HepG2 (cell line): ENCODE measurements around the gene DNMT3A. TPM values are rescaled to one million over a fixed set of nuclear protein-coding genes. Genes with fewer than 3 reads are reported as not detected.

ENCODE experiments used
- BHLHE40 ChIP-seq: IDR thresholded peaks from 2 replicates; pipeline ENCODE4 v1.6.1; 2011; ENCODE audit warnings: low read length, improper control_type of control experiment
- FOXJ3 ChIP-seq: sonication (generic); formaldehyde crosslinking; IDR thresholded peaks from 2 replicates; pipeline ENCODE4 v1.4.0; 2020; ENCODE audit warnings: missing genetic modification reagents, mild to moderate bottlenecking, borderline replicate concordance
- HNRNPK ChIP-seq: fragments of 200-400 bp; formaldehyde crosslinking; IDR thresholded peaks from 2 replicates; pipeline ENCODE4 v1.6.1; 2018; ENCODE audit warnings: low read length, low read depth, moderate library complexity, mild to moderate bottlenecking; ENCODE audit not compliant: poor library complexity, severe bottlenecking
- IRF2 ChIP-seq: IDR thresholded peaks from 2 replicates; pipeline ENCODE4 v1.6.1; 2018; ENCODE audit warnings: missing genetic modification reagents, missing compliant biosample characterization
- JUN ChIP-seq: sonication (generic); formaldehyde crosslinking; IDR thresholded peaks from 2 replicates; pipeline ENCODE4 v1.4.0; 2020; ENCODE audit warnings: mild to moderate bottlenecking, missing genetic modification reagents
- KLF9 ChIP-seq: IDR thresholded peaks from 2 replicates; pipeline ENCODE4 v1.6.1; 2016; ENCODE audit warnings: low read depth
- MAFG ChIP-seq: sonication (generic); formaldehyde crosslinking; IDR thresholded peaks from 2 replicates; pipeline ENCODE4 v1.5.1; 2020; ENCODE audit warnings: mild to moderate bottlenecking, missing genetic modification reagents
- MAX ChIP-seq: IDR thresholded peaks from 2 replicates; pipeline ENCODE4 v1.6.1; 2012; ENCODE audit warnings: inconsistent platforms
- MBD4 ChIP-seq: IDR thresholded peaks from 2 replicates; pipeline ENCODE4 v1.6.1; 2012; ENCODE audit warnings: low read length, inconsistent platforms, borderline replicate concordance
- MEF2D ChIP-seq: sonication (generic); formaldehyde crosslinking; IDR thresholded peaks from 2 replicates; pipeline ENCODE4 v1.5.1; 2020; ENCODE audit warnings: mild to moderate bottlenecking, missing genetic modification reagents
- PAXIP1 ChIP-seq: sonication (generic); formaldehyde crosslinking; conservative IDR thresholded peaks from 2 replicates; pipeline ENCODE4 v1.4.0; 2020; ENCODE audit warnings: mild to moderate bottlenecking, missing genetic modification reagents, moderate library complexity
- RBAK ChIP-seq: sonication (generic); formaldehyde crosslinking; IDR thresholded peaks from 2 replicates; pipeline ENCODE4 v1.5.1; 2020; ENCODE audit warnings: mild to moderate bottlenecking, missing genetic modification reagents
- RFX5 ChIP-seq: IDR thresholded peaks from 2 replicates; pipeline ENCODE4 v1.6.1; 2011; ENCODE audit warnings: low read depth, low read length, improper control_type of control experiment
- SCMH1 ChIP-seq: sonication (generic); formaldehyde crosslinking; IDR thresholded peaks from 2 replicates; pipeline ENCODE4 v1.9.0; 2021; ENCODE audit warnings: missing genetic modification reagents, mild to moderate bottlenecking, borderline replicate concordance
- TRIM22 ChIP-seq: fragments of 450-650 bp; IDR thresholded peaks from 2 replicates; pipeline ENCODE4 v1.6.1; 2017
- YEATS4 ChIP-seq: sonication (generic); formaldehyde crosslinking; IDR thresholded peaks from 2 replicates; pipeline ENCODE4 v1.4.0; 2020; ENCODE audit warnings: missing genetic modification reagents, borderline replicate concordance
- ZMAT3 ChIP-seq: sonication (generic); formaldehyde crosslinking; conservative IDR thresholded peaks from 2 replicates; pipeline ENCODE4 v1.7.0; 2021; ENCODE audit warnings: missing genetic modification reagents
- ZNF564 ChIP-seq: sonication (generic); formaldehyde crosslinking; IDR thresholded peaks from 2 replicates; pipeline ENCODE4 v1.8.1; 2023; ENCODE audit warnings: mild to moderate bottlenecking, missing genetic modification reagents
- ZNF687 ChIP-seq: sonication (generic); formaldehyde crosslinking; IDR thresholded peaks from 2 replicates; pipeline ENCODE4 v1.5.1; 2020; ENCODE audit warnings: mild to moderate bottlenecking, missing genetic modification reagents, moderate library complexity
- ZNF883 ChIP-seq: sonication (generic); formaldehyde crosslinking; IDR thresholded peaks from 2 replicates; pipeline ENCODE4 v1.5.1; 2020; ENCODE audit warnings: mild to moderate bottlenecking, missing genetic modification reagents; ENCODE audit errors: not compliant biosample characterization
- polyA plus RNA-seq, 8 experiments: library from polyadenylated mRNA; depleted of rRNA in 3 of 8; stranded (reverse) in 7 of 8; unstranded in 1 of 8; fragments of >200 nt; fragmentation: Illumina TruSeq in 4 of 8; extraction: Trizol in 4 of 8; gene quantifications; 2 replicates each; pipeline versions ENCODE4 v1.2.1 to v1.2.3, GENCODE V29; 2011 to 2016; ENCODE audit warnings: low read depth in 4 of 8, missing spikeins in 1 of 8, mixed read lengths in 1 of 8; ENCODE audit not compliant: insufficient read depth in 1 of 8
- total RNA-seq, 5 experiments: library from RNA; depleted of rRNA; stranded (reverse); fragments of >200 nt; fragmentation: Illumina TruSeq; extraction: Trizol; gene quantifications; 2 replicates each; pipeline ENCODE4 v1.2.3, GENCODE V29; 2016; ENCODE audit warnings: low read depth in 1 of 5

Gene DNMT3A
- total and polyA plus RNA-seq, 2 of the 13 experiments (the other 11 are each of a cell fraction or from before 2014, with no cell fraction given), result 14.7 to 29.1 TPM

GRCh38 chr2:25340181-25340921 lies 1.4 kb downstream of the DNMT3A start (continued):
- no peak; the same call in 1 of the 2 replicates for TF ChIP-seq PAXIP1
- TF ChIP-seq MBD4, result no peak
- no peak for TF ChIP-seq YEATS4 (CRISPR knock-in tag)
- no peak for TF ChIP-seq IRF2 (CRISPR knock-in tag)
- TF ChIP-seq ZNF687 (CRISPR knock-in tag), result peak; percentile 40; the same call in 1 of the 2 replicates
- no peak for TF ChIP-seq SCMH1 (CRISPR knock-in tag)
- TF ChIP-seq FOXJ3 (CRISPR knock-in tag), result no peak
- TF ChIP-seq HNRNPK, result peak; percentile 93
- TF ChIP-seq JUN (CRISPR knock-in tag), result no peak
- TF ChIP-seq BHLHE40, result no peak
- no peak for TF ChIP-seq ZNF883 (CRISPR knock-in tag)
- TF ChIP-seq KLF9, result no peak
- TF ChIP-seq ZNF564 (CRISPR knock-in tag), result no peak
- no peak for TF ChIP-seq MEF2D (CRISPR knock-in tag)
- TF ChIP-seq RBAK (CRISPR knock-in tag), result no peak
- TF ChIP-seq RFX5, result no peak
- no peak for TF ChIP-seq TRIM22
- no peak for TF ChIP-seq MAFG (CRISPR knock-in tag)
- peak; percentile 69; the same call in 1 of the 2 replicates for TF ChIP-seq MAX
- no peak for TF ChIP-seq ZMAT3
